Measurements from ENCODE around the gene POU3F4. TPM values are rescaled to one million over a fixed set of nuclear protein-coding genes. Genes with fewer than 3 reads are reported as not detected.

Gene POU3F4
- polyA plus RNA-seq, 1 of the 3 experiments (the other 2 are of a cell fraction) = not detected

DNA sequence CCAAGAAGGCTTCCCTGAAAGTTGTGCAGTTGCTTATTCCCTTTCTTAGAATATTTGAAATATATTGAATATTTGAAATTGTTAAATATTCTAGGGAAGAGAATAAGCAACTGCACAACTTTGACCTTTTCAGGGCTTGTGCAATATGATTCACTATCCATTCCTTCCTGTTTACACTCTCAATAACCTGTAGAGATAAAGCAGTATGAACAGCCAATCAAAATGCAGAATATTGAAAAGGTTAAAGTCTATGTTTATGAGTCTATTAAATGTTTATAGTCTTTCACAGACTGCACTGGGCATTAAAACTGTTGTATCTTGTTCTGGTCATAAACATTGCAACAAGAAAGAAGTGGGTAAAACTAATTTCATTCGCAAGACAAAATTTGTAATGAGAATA is 13.8 kb downstream of the POU3F4 start:
- TF ChIP-seq, protein P1, sequence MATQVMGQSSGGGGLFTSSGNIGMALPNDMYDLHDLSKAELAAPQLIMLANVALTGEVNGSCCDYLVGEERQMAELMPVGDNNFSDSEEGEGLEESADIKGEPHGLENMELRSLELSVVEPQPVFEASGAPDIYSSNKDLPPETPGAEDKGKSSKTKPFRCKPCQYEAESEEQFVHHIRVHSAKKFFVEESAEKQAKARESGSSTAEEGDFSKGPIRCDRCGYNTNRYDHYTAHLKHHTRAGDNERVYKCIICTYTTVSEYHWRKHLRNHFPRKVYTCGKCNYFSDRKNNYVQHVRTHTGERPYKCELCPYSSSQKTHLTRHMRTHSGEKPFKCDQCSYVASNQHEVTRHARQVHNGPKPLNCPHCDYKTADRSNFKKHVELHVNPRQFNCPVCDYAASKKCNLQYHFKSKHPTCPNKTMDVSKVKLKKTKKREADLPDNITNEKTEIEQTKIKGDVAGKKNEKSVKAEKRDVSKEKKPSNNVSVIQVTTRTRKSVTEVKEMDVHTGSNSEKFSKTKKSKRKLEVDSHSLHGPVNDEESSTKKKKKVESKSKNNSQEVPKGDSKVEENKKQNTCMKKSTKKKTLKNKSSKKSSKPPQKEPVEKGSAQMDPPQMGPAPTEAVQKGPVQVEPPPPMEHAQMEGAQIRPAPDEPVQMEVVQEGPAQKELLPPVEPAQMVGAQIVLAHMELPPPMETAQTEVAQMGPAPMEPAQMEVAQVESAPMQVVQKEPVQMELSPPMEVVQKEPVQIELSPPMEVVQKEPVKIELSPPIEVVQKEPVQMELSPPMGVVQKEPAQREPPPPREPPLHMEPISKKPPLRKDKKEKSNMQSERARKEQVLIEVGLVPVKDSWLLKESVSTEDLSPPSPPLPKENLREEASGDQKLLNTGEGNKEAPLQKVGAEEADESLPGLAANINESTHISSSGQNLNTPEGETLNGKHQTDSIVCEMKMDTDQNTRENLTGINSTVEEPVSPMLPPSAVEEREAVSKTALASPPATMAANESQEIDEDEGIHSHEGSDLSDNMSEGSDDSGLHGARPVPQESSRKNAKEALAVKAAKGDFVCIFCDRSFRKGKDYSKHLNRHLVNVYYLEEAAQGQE (IDR thresholded peaks at IDR 0.05; ENCODE audit: low read depth, low read length) = no peak
- TF ChIP-seq SMC3 (IDR thresholded peaks at IDR 0.05; ENCODE audit: low read depth, low read length) (no peak), RCOR1 (IDR thresholded peaks at IDR 0.05; ENCODE audit: low read length) (no peak), FOSL2 (IDR thresholded peaks at IDR 0.05; ENCODE audit: borderline replicate concordance, low read depth) (no peak), RXRA (IDR thresholded peaks at IDR 0.05; ENCODE audit: borderline replicate concordance, low read depth) (no peak), CHD2 (IDR thresholded peaks at IDR 0.05; ENCODE audit: low read length, partially characterized antibody) (no peak), ELF1 (IDR thresholded peaks at IDR 0.05) (no peak), GATA2 (CRISPR knock-in tag; IDR thresholded peaks at IDR 0.05) (no peak), JUND (IDR thresholded peaks at IDR 0.05) (no peak), RFX5 (IDR thresholded peaks at IDR 0.05; ENCODE audit: low read length) (no peak)
- TF ChIP-seq, protein P2, sequence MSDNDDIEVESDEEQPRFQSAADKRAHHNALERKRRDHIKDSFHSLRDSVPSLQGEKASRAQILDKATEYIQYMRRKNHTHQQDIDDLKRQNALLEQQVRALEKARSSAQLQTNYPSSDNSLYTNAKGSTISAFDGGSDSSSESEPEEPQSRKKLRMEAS (IDR thresholded peaks at IDR 0.05; ENCODE audit: low read depth) = no peak
- TF ChIP-seq, protein P3, sequence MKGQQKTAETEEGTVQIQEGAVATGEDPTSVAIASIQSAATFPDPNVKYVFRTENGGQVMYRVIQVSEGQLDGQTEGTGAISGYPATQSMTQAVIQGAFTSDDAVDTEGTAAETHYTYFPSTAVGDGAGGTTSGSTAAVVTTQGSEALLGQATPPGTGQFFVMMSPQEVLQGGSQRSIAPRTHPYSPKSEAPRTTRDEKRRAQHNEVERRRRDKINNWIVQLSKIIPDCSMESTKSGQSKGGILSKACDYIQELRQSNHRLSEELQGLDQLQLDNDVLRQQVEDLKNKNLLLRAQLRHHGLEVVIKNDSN (IDR thresholded peaks at IDR 0.05; ENCODE audit: borderline replicate concordance, low read depth) = no peak
- TF ChIP-seq, protein P4, sequence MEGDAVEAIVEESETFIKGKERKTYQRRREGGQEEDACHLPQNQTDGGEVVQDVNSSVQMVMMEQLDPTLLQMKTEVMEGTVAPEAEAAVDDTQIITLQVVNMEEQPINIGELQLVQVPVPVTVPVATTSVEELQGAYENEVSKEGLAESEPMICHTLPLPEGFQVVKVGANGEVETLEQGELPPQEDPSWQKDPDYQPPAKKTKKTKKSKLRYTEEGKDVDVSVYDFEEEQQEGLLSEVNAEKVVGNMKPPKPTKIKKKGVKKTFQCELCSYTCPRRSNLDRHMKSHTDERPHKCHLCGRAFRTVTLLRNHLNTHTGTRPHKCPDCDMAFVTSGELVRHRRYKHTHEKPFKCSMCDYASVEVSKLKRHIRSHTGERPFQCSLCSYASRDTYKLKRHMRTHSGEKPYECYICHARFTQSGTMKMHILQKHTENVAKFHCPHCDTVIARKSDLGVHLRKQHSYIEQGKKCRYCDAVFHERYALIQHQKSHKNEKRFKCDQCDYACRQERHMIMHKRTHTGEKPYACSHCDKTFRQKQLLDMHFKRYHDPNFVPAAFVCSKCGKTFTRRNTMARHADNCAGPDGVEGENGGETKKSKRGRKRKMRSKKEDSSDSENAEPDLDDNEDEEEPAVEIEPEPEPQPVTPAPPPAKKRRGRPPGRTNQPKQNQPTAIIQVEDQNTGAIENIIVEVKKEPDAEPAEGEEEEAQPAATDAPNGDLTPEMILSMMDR (IDR thresholded peaks at IDR 0.05) = no peak
- Histone ChIP-seq H2AFZ (ENCODE audit: low read depth) (no peak overlapping the region), H3K4me2 (no peak overlapping the region), H3K9me2 (no peaks in the 10 kb centered on the region), H3F3A (replicated peaks; ENCODE audit: insufficient read depth) (no peaks in the 10 kb centered on the region), H3K27me3 (ENCODE audit: insufficient read depth) (no peaks in the 10 kb centered on the region), H3K4me3 (ENCODE audit: low read depth in 2 of 2, low read length in 1 of 2) (no peak overlapping the region), H3K27ac (ENCODE audit: low read depth in 2 of 2, low read length in 1 of 2) (no peak overlapping the region), H3K36me3 (replicated peaks in 1 of 2; ENCODE audit: control insufficient read depth in 1 of 2, insufficient read depth in 2 of 2, low read length in 1 of 2) (no peaks in the 10 kb centered on the region), H4K20me1 (ENCODE audit: insufficient read depth) (no peaks in the 10 kb centered on the region), H3K9ac (no peak overlapping the region), H3K79me2 (ENCODE audit: insufficient read depth) (no peaks in the 10 kb centered on the region), H3K9me3 (no peaks in the 10 kb centered on the region), H3K4me1 (ENCODE audit: control insufficient read depth in 1 of 2, insufficient read depth in 2 of 2, low read depth in 1 of 2, low read length in 1 of 2) (no peaks in the 10 kb centered on the region)
- no peak for DNase-seq
- WGBS (ENCODE audit: low lambda C conversion rate) = 9% methylated on average over 1 of the region's 1 CpG
- CTCF ChIA-PET = no interaction called here
- POLR2A ChIA-PET = no interaction called here

Measured in SK-N-SH (cell line).